HUES6 (cell line): ENCODE data around the gene EPHA3.

Source experiments
- H3K27ac ChIP-seq: 2 replicates; pipeline ENCODE4 v1.7.0; 2013; ENCODE audit warnings: low read depth, mild to moderate bottlenecking, low read length, inconsistent platforms
- H3K27me3 ChIP-seq: 2 replicates; pipeline ENCODE4 v1.6.1; 2013; ENCODE audit warnings: low read length; ENCODE audit not compliant: control insufficient read depth, insufficient read depth
- H3K36me3 ChIP-seq: 2 replicates; pipeline ENCODE4 v1.6.1; 2013; ENCODE audit warnings: low read length; ENCODE audit not compliant: control insufficient read depth, insufficient read depth
- H3K4me1 ChIP-seq: 2 replicates; pipeline ENCODE4 v1.6.1; 2013; ENCODE audit warnings: low read length; ENCODE audit not compliant: control insufficient read depth, insufficient read depth
- H3K4me3 ChIP-seq: 2 replicates; pipeline ENCODE4 v1.5.1; 2013; ENCODE audit warnings: low read depth, low read length
- H3K9ac ChIP-seq: one replicate; pipeline ENCODE4 v1.6.1; 2013; ENCODE audit warnings: mild to moderate bottlenecking, low read length
- H3K9me3 ChIP-seq: 2 replicates; pipeline ENCODE4 v1.6.1; 2013; ENCODE audit warnings: low read depth, low read length; ENCODE audit not compliant: control insufficient read depth, insufficient read depth

Gene EPHA3

GRCh38 chr3:89261673-89262072, 154.3 kb downstream of the EPHA3 start:
- H3K27ac ChIP-seq: no peak overlapping the region
- no peak overlapping the region for H3K9ac ChIP-seq
- H3K4me3 ChIP-seq: no peak overlapping the region
- H3K9me3 ChIP-seq: no peaks in the 10 kb centered on the region
- peaks cover 19% of the 10 kb centered on the region for H3K4me1 ChIP-seq
- H3K27me3 ChIP-seq: no peaks in the 10 kb centered on the region
- no peaks in the 10 kb centered on the region for H3K36me3 ChIP-seq

- H3K36me3 ChIP-seq: no peaks in the 10 kb centered on the region
- no peak overlapping the region for H3K4me3 ChIP-seq
- no peak overlapping the region for H3K9ac ChIP-seq
- no peak overlapping the region for H3K27ac ChIP-seq
- peaks cover 23% of the 10 kb centered on the region for H3K4me1 ChIP-seq
- H3K27me3 ChIP-seq: no peaks in the 10 kb centered on the region
- no peaks in the 10 kb centered on the region for H3K9me3 ChIP-seq
These were observed 155.0 kb downstream of the EPHA3 start for GRCh38 chr3:89262309-89262929.

DNA sequence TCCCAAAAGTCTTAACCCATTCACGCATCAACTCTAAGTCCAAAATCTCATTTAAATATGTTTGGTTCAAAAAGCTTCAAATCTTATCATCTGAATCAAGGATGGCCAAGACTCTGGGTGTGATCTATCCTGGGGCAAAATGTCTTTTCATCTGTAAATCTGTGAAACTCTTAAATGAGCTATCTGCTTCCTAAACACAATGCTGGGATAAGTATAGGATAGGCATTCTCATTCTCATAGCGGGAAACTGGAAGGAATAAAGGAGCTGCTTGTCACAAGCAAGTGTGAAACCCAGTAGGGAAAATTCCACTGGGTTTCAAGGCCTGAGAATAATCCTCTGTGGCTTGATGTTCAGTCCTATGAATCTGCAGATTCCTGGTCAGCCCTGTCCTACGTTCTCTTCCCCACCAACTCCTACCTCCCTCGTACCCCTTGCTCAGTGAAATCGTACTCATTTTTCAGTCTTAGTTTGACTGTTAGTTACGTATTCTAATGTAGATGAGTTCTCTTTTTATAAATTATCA, 156.7 kb downstream of the EPHA3 start:
- no peak overlapping the region for H3K9ac ChIP-seq
- peaks cover 31% of the 10 kb centered on the region for H3K4me1 ChIP-seq
- H3K27ac ChIP-seq: no peak overlapping the region; the same call in 1 of the 2 replicates

DNA sequence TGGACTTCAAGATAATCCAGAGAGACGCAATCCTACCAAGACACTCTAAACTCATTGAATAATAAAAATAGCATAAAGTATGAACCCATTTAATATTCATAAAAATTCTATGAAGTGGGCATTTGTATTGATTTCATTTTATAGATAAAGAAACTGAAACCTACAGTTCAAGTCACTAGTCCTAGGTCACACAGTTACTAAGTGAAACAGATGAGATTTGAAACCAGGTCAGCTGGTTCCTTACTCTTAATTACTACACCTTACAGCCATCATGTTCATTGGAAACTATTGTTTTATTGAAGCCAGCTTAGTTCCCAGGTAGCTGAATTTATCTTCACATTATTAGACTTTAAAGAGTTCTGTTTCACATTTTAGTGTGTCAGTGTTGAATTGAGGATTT, 158.7 kb downstream of the EPHA3 start:
- no peak overlapping the region for H3K4me3 ChIP-seq
- H3K27ac ChIP-seq: no peak overlapping the region
- H3K27me3 ChIP-seq: no peaks in the 10 kb centered on the region
- H3K4me1 ChIP-seq: peaks cover 31% of the 10 kb centered on the region
- no peaks in the 10 kb centered on the region for H3K9me3 ChIP-seq
- H3K36me3 ChIP-seq: no peaks in the 10 kb centered on the region
- no peak overlapping the region for H3K9ac ChIP-seq

More for the DNA sequence above, 156.7 kb downstream of the EPHA3 start:
- no peaks in the 10 kb centered on the region for H3K9me3 ChIP-seq
- no peak overlapping the region for H3K4me3 ChIP-seq
- H3K36me3 ChIP-seq: no peaks in the 10 kb centered on the region
- H3K27me3 ChIP-seq: no peaks in the 10 kb centered on the region

- Histone ChIP-seq H3K27ac (no peak overlapping the region), H3K36me3 (no peaks in the 10 kb centered on the region), H3K9me3 (no peaks in the 10 kb centered on the region), H3K4me3 (no peak overlapping the region), H3K9ac (no peak overlapping the region), H3K27me3 (no peaks in the 10 kb centered on the region), H3K4me1 (peaks cover 28% of the 10 kb centered on the region)
These were observed 160.6 kb downstream of the EPHA3 start for GRCh38 chr3:89268059-89268458.

GRCh38 chr3:89270201-89270600, 162.8 kb downstream of the EPHA3 start:
- H3K4me3 ChIP-seq: no peak overlapping the region
- H3K9ac ChIP-seq: no peak overlapping the region

DNA sequence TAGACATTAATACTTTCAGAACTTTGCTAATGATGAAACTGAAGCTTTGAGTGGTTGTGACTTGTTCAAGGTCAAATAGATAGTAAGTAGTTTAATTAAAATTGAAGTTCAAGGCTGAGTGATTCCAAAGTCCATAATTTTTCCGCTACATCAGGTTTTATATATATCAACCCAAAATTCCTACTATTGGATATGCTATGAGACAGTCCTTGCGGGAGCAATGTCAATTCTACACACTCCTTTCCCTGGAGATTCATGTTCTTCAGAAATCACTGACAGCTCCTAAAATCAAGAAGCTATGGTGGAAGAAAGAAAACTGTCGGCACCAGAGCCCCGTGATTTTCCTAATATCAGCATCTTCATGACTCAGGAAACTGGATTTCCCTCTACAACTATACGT, 167.6 kb downstream of the EPHA3 start:
- H3K9ac ChIP-seq: no peak overlapping the region
- no peak overlapping the region for H3K4me3 ChIP-seq
- peaks cover 22% of the 10 kb centered on the region for H3K4me1 ChIP-seq
- no peaks in the 10 kb centered on the region for H3K9me3 ChIP-seq
- H3K27me3 ChIP-seq: no peaks in the 10 kb centered on the region
- no peak overlapping the region for H3K27ac ChIP-seq
- no peaks in the 10 kb centered on the region for H3K36me3 ChIP-seq

More at GRCh38 chr3:89270201-89270600, 162.8 kb downstream of the EPHA3 start:
- Histone ChIP-seq H3K27me3 (no peaks in the 10 kb centered on the region), H3K36me3 (no peaks in the 10 kb centered on the region), H3K27ac (no peak overlapping the region), H3K9me3 (no peaks in the 10 kb centered on the region), H3K4me1 (peaks cover 12% of the 10 kb centered on the region)

GRCh38 chr3:89276116-89276515, 168.7 kb downstream of the EPHA3 start:
- H3K27me3 ChIP-seq: no peaks in the 10 kb centered on the region
- peaks cover 22% of the 10 kb centered on the region for H3K4me1 ChIP-seq
- no peak overlapping the region for H3K4me3 ChIP-seq
- H3K9me3 ChIP-seq: no peaks in the 10 kb centered on the region
- no peak overlapping the region for H3K9ac ChIP-seq
- no peaks in the 10 kb centered on the region for H3K36me3 ChIP-seq
- H3K27ac ChIP-seq: no peak overlapping the region

DNA sequence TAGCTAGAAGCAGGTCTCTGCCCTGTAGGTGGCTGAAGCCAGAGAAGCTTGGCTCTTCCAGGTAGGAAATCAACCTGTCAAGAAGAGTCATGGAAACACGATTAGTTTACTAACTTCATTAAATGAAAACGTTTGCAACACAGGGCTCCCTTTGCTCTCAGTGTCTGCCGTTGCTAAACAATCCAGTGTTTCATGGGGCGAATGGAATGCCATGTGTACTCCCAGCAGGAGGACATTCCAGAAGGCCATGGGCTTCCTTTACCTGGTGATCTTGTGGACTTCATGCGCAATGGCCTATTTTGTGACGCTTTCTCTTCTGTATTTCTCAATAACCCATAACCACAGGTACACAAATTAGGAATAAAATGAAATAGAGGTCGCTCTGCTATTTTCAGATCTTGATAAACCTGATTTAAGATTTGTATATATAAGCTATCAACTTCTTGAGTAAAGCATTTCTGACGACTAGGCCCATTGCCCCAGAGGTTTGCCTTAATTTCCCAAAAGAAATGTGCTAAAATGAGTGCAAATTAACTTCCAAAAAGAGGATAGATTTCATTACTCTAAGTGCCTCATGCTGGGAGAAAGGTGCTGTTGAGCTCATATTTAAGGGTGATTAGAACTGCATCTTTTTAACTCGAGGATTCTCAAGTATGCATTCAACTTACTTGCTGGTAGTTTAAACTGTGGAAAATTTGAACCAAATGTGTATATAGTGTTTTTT, 171.0 kb downstream of the EPHA3 start:
- Histone ChIP-seq H3K9ac (no peak overlapping the region), H3K4me3 (no peak overlapping the region), H3K27ac (no peak overlapping the region; the same call in 1 of the 2 replicates)

DNA sequence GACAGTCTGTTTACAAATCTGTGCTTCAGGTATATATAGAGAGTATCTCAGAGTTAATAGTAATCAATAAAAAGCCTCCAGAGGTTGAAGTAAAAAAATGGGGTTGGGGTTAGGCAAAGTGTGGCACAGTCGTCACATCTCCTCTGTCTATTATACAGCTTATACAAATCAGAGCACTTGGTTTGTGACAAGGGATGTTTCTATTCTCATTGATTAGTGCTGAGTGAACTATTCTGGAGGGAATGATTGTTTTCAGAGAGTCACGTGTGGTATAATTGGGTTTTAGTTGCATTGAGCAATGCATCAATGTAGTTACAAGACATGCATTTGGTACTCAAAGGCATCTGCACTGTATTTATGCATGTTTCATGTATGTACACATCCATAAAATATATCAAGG, 172.9 kb downstream of the EPHA3 start:
- H3K27me3 ChIP-seq: no peaks in the 10 kb centered on the region
- no peaks in the 10 kb centered on the region; the same call in 1 of the 2 replicates for H3K9me3 ChIP-seq
- H3K4me1 ChIP-seq: peaks cover 22% of the 10 kb centered on the region

More for the DNA sequence above, 171.0 kb downstream of the EPHA3 start:
- Histone ChIP-seq H3K4me1 (peaks cover 22% of the 10 kb centered on the region), H3K36me3 (no peaks in the 10 kb centered on the region), H3K9me3 (no peaks in the 10 kb centered on the region), H3K27me3 (no peaks in the 10 kb centered on the region)

GRCh38 chr3:89280822-89281365, 173.5 kb downstream of the EPHA3 start:
- H3K4me3 ChIP-seq: no peak overlapping the region
- no peaks in the 10 kb centered on the region for H3K27me3 ChIP-seq
- peaks cover 5% of the 10 kb centered on the region; the same call in 1 of the 2 replicates for H3K9me3 ChIP-seq
- peaks cover 22% of the 10 kb centered on the region for H3K4me1 ChIP-seq
- no peaks in the 10 kb centered on the region for H3K36me3 ChIP-seq
- no peak overlapping the region for H3K27ac ChIP-seq
- H3K9ac ChIP-seq: no peak overlapping the region

More for the DNA sequence above, 172.9 kb downstream of the EPHA3 start:
- no peak overlapping the region for H3K4me3 ChIP-seq
- no peaks in the 10 kb centered on the region for H3K36me3 ChIP-seq
- H3K9ac ChIP-seq: no peak overlapping the region
- H3K27ac ChIP-seq: no peak overlapping the region
